SKM-1 treated with dmso at 0.1 percent for 144 hours (cell line): ENCODE data around the gene SMARCA5.
"Not testable (repeated sequence)": the region's sequence is repeated elsewhere in the genome, so short reads cannot be mapped to it uniquely, and the experiment has no call there.

Experiments
- DNase-seq: peaks from one replicate; lab custom pipeline; 2025; ENCODE audit not compliant: unreplicated experiment; lab: John Stamatoyannopoulos, UW

Gene SMARCA5, protein sequence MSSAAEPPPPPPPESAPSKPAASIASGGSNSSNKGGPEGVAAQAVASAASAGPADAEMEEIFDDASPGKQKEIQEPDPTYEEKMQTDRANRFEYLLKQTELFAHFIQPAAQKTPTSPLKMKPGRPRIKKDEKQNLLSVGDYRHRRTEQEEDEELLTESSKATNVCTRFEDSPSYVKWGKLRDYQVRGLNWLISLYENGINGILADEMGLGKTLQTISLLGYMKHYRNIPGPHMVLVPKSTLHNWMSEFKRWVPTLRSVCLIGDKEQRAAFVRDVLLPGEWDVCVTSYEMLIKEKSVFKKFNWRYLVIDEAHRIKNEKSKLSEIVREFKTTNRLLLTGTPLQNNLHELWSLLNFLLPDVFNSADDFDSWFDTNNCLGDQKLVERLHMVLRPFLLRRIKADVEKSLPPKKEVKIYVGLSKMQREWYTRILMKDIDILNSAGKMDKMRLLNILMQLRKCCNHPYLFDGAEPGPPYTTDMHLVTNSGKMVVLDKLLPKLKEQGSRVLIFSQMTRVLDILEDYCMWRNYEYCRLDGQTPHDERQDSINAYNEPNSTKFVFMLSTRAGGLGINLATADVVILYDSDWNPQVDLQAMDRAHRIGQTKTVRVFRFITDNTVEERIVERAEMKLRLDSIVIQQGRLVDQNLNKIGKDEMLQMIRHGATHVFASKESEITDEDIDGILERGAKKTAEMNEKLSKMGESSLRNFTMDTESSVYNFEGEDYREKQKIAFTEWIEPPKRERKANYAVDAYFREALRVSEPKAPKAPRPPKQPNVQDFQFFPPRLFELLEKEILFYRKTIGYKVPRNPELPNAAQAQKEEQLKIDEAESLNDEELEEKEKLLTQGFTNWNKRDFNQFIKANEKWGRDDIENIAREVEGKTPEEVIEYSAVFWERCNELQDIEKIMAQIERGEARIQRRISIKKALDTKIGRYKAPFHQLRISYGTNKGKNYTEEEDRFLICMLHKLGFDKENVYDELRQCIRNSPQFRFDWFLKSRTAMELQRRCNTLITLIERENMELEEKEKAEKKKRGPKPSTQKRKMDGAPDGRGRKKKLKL

DNA sequence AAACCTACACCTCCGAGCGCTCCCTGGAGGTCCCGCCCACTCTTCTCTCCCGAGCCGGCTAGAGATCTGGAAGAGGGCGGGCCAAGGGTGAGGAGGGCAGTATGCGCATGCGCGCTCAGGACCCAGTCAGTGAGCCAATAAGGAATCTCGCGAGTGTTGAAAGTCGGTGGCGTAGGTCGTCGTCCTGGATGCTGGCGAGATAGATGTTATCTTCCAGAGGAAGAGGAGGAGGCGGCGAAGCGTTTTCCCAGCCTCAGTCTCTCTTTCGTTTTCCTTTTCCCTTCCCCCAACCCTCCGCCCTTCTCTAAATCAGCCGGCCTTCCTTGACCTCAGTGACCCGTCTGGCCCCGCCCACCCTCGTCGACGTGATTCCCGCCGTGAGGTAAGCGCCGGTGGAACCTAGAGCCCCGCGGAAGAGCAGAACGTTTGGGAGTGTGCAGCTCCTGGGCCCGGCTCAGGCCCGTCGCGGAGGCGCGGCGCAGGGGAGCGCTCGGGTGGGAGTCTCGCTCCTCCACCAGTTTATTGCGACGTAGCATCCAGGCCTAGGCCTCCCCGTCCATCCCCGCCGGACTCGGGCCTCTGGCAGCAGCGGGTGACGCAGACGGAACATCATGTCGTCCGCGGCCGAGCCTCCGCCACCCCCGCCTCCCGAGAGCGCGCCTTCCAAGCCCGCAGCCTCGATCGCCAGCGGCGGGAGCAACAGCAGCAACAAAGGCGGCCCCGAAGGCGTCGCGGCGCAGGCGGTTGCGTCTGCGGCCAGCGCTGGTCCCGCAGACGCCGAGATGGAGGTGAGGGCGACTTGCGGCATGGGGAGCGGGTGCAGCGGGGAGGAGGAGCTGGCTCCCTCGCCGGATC, at the start of gene SMARCA5:
Gene SMARCA5, plus strand, starts transcription at position 389 of the 855 bp plus-strand sequence. Its CDS starts 223 bp downstream, at position 612.
- peak; percentile 99 for DNase-seq

DNA sequence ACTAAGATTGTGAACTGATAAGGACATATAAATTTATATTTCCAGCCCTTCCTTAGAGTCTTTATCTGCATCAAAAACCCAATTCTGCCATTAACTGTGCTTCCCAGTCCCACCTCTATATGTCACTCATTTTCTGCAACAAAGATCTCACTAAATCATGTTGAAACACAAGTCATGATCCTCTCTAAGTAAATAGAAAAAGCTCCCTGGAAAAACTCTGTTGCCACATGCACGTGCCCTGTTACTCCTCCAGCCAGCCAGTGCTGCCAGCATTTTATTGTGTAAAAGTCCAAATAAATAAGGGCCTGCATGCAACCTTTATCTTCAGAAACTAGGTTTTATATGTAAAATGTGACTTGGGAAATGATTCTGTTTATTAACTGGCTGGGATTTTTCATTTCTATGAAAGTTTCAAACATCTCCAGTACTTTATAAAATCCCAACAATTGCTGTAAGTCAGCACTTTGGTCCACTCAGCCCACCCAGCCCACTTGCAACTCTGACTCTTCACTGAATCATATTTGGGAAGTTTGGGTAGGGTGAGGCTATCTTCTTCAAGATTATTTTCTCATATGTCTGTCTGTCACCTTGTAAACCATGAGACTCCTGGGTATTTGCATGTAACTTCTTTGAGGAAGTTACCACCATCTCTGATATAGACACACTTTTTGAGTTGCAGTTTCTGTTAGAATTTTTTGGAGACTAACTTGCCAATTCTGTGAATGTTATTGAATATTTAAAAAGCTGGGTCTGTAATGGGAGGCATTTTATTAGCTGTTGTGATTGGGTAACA, 40.0 kb upstream of the SMARCA5 start:
- DNase-seq = no peak

DNA sequence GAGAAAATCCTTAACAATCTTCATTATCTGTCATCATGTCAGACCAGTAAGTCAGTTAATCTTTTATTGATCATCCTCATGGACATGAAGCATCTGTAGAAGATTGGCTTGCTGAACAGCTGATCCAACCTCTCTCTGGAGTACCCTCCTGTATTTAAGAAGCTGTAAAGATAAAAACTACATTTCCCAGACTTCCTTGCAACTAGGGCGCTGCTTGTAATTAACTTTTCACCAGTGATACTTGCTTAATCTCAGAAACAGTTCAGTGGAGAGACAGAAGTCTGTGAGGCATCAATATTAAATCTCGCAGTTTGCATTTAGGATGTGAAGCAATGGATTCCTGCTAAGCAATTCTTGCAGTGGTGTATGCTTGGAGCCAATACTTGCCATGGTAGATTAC, 36.0 kb upstream of the SMARCA5 start:
- no peak for DNase-seq

DNA sequence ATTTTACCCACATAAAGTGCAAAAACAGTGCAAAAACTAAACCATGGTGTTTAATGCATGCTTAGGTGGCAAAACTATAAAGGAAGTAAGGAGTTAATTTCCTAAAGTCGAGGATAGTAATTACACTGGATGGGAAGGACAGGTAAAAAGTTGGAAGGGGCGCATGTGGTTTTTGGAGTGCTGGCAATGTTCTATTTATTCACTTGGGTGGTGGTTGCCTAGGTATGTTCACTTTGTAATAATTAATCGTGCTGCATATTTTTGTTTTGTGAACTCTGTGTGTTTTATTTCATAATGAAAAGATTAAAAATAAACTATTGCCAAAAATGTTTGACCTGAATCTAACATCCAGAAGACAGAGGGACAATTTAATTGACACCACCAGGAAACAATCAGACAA, 32.1 kb upstream of the SMARCA5 start:
- DNase-seq = no peak

DNA sequence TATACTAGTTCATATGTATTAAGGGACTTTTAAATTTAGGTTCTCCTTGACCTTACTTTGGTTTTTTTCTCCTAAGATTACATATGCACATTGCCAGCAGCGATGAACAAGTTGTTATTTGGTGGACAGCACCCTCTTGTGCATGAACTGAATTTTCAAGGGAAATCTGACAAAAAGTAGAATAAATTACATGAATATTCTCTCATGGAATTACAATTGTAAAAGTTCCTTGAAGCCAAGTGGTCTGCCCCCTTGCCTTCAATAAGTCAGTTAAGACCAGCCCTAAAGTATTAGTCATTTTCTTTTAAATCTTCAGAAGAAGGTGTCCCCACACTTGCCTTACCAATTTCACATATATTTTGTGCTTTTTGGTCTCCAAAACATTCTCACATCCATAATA, 30.7 kb upstream of the SMARCA5 start:
- DNase-seq = peak; percentile 10

DNA sequence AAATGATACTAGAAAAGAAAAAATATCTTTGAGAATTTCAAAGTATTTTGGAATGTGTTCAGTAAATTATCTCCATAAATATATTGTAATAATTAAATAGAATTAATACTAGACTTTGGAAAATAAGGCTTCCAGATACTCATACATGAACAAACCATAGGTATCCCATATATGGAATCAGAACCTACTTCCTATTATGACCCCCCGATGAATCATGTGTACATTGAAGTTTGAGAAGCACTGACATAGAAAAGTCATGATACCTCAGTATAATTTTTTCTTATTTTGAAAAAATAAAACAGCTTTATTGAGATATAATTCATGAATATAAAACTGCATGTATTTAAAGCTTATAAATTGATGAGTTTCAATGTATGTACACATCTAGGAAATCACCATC, 27.2 kb upstream of the SMARCA5 start:
- DNase-seq = no peak

DNA sequence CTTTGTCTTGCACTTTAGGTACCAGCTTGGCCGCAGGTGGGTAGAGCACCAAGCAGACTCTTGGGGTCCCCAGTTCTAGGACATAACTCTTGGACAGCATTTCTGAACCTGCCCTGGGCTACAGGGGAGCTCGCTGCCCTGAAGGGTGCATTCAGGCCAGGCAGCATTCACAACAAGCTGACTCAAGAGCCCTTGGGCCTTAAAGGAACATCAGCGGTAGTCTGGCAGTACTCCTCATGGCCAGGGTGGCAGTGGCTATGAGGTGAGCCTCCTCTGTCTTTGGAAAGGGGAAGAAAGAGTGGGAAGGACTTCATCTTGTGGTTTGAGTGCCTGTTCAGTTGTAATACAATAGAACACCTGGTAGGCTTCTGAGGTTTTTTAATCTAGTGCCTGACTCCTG, 24.8 kb upstream of the SMARCA5 start:
- no peak for DNase-seq

DNA sequence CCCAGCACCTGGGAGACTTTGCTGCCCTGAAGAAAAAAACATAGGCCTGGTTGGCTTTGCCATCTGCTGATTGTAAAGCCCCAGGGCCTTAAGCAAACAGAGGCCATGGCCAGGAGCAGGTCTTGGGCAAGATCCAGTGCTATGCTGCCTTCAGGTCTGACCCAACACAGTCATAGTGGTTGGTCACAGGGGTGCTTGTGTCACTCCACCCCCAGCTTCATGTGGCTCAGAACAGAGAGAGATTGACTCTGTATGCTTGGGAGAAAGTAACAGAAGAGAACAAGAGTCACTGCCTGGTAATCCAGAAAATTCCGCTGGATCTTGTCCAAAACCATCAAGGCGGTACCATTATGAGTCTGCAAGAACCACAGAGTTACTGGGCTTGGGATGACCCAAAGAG, 24.4 kb upstream of the SMARCA5 start:
- no peak for DNase-seq

DNA sequence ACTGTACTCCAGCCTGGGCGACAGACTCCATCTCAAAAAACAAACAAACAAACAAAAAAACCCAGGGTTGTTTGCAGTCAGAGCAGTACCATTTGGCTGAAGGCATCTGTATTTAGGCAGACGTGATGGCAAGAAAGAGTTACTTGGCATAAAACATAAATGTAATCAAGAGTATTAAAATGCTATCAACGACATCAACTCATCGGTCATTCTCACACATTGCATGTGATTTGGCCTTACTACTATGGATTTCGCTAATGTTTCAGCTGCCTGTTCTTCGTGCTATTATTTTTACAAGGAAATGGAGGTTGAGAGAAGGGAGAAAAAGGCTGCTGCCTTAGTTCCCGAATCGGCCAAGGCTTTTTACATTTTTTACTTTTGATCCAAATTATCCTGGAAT, 15.5 kb upstream of the SMARCA5 start:
- DNase-seq = no peak

DNA sequence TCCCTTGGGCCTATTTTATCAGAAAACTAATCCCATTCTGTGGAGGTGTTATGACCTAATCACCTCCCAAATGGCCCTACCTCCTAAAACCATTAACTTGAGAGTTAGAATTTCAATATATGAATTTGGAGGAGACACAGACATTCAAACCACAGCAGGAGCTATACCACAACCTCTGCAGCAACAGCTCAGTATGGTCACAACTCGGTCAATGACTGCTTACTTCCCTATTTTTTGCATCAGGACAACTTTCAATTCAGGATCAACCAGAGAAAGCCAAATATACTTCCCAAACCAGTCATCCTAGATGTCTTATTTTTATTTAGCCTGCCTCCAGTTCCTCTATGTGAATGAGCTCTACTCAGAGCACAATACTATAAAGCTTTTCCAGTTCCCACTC, 11.3 kb upstream of the SMARCA5 start:
- peak; percentile 64 for DNase-seq

DNA sequence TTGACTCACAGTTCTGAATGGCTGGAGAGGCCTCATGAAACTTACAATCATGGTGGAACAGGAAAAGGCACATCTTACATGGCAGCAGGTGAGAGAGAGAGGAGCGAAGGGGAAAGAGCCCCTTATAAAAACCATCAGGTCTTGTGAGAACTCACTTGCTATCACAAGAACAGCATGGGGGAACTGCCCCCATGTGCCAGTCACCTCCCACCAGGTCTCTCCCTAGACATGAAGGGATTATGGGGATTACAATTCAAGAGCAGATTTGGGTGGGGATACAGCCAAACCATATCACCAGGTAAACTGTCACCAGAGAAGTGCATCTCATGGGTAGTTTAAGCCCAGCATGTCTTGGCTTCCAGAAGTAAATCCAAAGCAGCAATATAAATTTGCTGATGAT, 7.5 kb upstream of the SMARCA5 start:
- DNase-seq = no peak

DNA sequence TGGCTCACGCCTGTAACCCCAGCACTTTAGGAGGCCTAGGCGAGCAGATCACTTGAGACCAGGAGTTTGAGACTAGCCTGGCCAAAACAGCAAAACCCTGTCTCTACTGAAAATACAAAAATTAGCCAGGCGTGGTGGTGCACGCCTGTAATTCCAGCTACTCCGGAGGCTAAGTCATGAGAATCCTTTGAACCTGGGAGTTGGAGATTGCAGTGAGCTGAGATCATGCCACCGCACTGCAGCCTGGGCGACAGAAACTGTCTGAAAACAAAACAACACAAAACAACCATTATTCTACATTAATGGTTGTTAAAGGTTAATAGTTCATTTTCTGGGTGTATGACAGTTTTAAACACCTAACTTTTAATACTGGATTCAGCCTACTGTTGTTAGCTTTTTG, 1.6 kb upstream of the SMARCA5 start:
- no peak for DNase-seq

DNA sequence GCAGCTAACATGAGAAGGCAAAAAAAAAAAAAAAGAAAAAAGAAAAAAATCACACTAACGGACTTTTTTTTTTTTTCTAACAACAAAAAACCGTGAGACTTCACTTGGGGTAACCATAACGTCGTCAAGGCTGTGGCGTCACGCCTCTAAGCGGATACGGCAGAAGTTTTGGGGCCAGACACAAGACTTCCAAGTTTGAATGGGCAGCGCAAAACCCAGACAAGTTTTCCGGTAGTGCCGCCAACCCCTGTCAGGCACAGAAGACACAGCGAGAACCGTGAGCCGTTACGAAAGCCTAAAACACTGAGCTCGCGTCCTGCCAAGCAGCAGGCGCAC, 556 bp upstream of the SMARCA5 start:
- DNase-seq = no peak

DNA sequence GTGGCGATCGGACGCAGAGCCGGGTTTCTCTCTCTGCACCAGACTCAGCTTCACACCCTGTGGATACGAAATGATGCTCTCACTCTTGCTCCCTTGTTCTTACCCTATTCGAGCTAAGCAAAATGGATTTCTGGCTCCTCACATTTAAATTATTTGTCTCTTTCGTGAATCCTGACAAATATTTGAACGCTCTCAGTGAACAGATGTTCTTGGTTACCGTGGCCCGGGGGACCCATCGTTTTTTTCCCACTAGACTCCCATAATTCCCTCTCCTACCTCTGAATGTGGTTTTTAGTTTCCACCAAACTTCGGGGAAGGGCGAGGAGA, 630 bp downstream of the SMARCA5 start:
- DNase-seq = no peak

DNA sequence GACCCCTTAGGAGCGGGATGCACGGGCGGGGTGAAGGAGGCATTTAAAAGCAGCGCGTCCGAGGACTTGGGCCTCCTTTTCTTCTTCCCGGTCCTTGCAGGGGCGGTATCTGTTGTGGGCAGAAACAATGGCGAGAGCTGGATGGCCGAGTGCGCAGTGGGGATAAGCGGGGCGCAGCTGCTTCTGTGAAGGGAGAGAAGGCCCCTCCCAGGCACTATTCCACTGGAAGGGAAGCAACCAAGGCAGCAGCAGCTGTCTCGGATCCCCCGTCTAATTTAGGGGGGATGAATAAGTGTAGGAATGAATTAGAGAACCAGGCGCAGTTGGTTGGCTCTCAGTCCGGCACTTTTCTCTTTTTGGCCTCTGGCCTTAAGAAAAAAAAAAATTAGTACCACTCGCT, 995 bp downstream of the SMARCA5 start:
- no peak for DNase-seq

DNA sequence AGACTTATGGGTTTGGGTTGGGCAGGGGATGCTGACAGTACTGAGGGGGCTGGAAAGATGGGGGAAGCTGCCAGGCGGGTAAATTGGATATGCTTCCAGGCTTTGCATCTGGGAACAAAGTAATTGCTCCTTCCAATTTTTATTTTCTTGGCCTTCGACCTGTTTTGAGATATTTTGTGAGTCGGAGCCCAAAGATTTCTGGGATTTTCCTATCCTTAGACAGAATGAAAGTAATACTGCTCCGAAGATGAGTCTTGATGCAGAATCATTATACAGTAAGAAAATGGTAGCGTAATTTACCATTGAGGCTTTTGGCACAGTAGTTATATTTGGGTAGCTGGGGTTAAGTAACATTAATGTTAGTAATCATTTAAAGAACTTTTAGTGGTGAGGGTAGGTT, 1.4 kb downstream of the SMARCA5 start:
- no peak for DNase-seq

DNA sequence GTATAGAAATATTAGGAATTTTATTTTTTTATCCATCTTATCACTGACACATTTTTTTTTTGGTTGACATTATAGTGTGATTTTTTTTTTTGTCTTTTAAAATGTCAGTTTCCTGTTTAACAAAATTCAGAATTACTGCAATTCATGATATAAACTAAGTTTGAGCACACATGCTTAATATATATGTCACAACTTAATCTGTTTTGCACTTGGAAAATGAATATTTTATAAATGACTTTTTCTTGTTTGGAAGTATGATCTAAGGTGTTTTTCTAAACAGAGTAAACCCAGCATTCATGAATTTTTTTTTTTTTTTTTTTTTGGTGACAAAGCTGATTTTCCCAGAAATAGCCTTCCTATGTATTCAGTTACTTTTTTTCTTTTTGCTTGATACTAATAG, 2.4 kb downstream of the SMARCA5 start:
- no peak for DNase-seq

DNA sequence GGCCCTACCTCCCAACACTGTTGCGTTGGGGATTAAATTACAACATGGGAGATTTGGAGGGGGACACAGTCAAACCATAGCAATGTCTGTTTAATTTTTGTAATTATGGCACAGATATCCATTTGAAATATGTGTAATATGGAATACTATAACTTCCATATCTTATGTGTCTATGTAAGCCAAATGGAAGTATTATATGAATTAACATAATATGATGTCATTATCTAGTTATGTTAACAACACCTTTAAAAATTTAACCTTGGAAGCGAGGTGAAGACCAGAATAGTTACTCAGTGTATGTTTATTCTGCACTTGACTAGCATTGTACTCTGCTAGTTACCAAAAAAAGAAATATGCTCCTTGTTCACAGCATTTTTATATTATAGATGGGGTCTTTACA, 4.3 kb downstream of the SMARCA5 start:
- DNase-seq = no peak

DNA sequence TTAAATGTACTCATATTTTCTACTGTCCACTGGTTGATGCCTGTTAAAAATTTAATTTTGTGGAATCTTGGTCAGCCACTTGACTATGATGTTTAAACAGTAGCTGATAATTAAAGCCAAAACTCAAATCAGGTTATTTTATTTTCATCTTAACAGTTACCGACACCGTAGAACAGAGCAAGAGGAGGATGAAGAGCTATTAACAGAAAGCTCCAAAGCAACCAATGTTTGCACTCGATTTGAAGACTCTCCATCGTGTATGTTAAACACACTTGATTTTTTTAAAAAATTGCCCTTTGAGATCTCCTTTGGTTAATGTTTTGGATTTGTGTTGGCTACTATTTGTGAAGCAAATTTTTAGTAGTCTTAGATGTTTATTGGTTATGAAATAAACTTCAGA, 10.7 kb downstream of the SMARCA5 start:
- DNase-seq = no peak

DNA sequence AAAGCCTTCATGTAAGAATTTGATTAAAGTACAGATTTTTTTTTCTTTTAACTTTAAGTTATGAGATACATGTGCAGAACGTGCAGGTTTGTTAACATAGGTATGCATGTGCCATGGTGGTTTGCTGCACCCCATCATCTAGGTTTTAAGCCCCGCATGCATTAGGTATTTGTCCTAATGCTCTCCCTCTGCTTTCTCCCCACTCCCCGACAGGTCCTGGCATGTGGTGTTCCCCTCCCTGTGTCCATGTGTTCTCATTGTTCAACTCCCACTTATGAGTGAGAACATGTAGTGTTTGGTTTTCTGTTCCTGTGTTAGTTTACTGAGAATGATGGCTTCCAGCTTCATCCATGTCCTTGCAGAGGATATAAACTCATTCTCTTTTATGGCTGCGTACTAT, 14.5 kb downstream of the SMARCA5 start:
- not testable (repeated sequence) for DNase-seq
